NOMO-1 (cell line): ENCODE data around the gene INO80.
"Not testable (repeated sequence)": the region's sequence is repeated elsewhere in the genome, so short reads cannot be mapped to it uniquely, and the experiment has no call there.

ENCODE experiments used
- DNase-seq, 2 experiments: peaks; one replicate each; lab custom pipeline; 2025; ENCODE audit not compliant: unreplicated experiment in 2 of 2; lab: John Stamatoyannopoulos, UW

INO80 gene

GRCh38 chr15:41116116-41116961, at the start of gene INO80:
Gene INO80, minus strand, starts transcription at chr15:41116280. Its CDS starts 19,970 bp downstream, at chr15:41096310.
- peak; percentile 92 to 94 for DNase-seq

- no peak for DNase-seq
These were observed 45.7 kb upstream of the INO80 start for GRCh38 chr15:41161736-41162135.

- no peak for DNase-seq
These were observed 45.3 kb upstream of the INO80 start for GRCh38 chr15:41161336-41161735.

- DNase-seq = no peak
These were observed 44.7 kb upstream of the INO80 start for GRCh38 chr15:41160639-41161315.

- no peak for DNase-seq
These were observed 38.3 kb upstream of the INO80 start for GRCh38 chr15:41154412-41154811.

- no peak for DNase-seq
These were observed 37.7 kb upstream of the INO80 start for GRCh38 chr15:41153733-41154132.

- DNase-seq = no peak
These were observed 35.4 kb upstream of the INO80 start for GRCh38 chr15:41151451-41152005.

GRCh38 chr15:41150279-41150678, 34.2 kb upstream of the INO80 start:
- no peak for DNase-seq

GRCh38 chr15:41148065-41148464, 32.0 kb upstream of the INO80 start:
- no peak for DNase-seq

- no peak for DNase-seq
These were observed 23.5 kb upstream of the INO80 start for GRCh38 chr15:41139619-41140018.

GRCh38 chr15:41139112-41139511, 23.0 kb upstream of the INO80 start:
- DNase-seq = not testable (repeated sequence)

- not testable (repeated sequence) for DNase-seq
These were observed 19.5 kb upstream of the INO80 start for GRCh38 chr15:41135580-41135979.

GRCh38 chr15:41133454-41133853, 17.4 kb upstream of the INO80 start:
- no peak for DNase-seq

- DNase-seq = not testable (repeated sequence)
These were observed 16.0 kb upstream of the INO80 start for GRCh38 chr15:41132094-41132493.

GRCh38 chr15:41128174-41128902, 12.3 kb upstream of the INO80 start:
- DNase-seq = no peak

- DNase-seq = no peak
These were observed 10.0 kb upstream of the INO80 start for GRCh38 chr15:41125931-41126642.

GRCh38 chr15:41125063-41125669, 9.1 kb upstream of the INO80 start:
- no peak for DNase-seq

GRCh38 chr15:41124058-41124457, 8.0 kb upstream of the INO80 start:
- no peak for DNase-seq

- DNase-seq = no peak
These were observed 6.8 kb upstream of the INO80 start for GRCh38 chr15:41122849-41123248.

GRCh38 chr15:41121951-41122350, 5.9 kb upstream of the INO80 start:
- no peak for DNase-seq
